OCI-LY3 (cell line): ENCODE results near the gene TIMM8A.

Experiments used
- H2AFZ ChIP-seq: fragments of 200-600, 300-600 bp; shearing (Covaris generic); 2 replicates; pipeline ENCODE4 v1.6.0; 2014; ENCODE audit warnings: antibody characterized with exemption, low read depth, low read length
- H3K27ac ChIP-seq: fragments of 200-600, 300-600 bp; sonication (generic); 2 replicates; pipeline ENCODE4 v1.5.1; 2014; ENCODE audit warnings: mild to moderate bottlenecking, low read length, moderate library complexity, mixed read lengths
- H3K27me3 ChIP-seq: fragments of 200-600, 300-600 bp; sonication (generic); 2 replicates; pipeline ENCODE4 v1.6.1; 2014; ENCODE audit warnings: low read depth, low read length, mixed read lengths
- H3K36me3 ChIP-seq: fragments of 200-600, 300-600 bp; sonication (generic); replicated peaks from 2 replicates; pipeline ENCODE3; 2014; ENCODE audit warnings: low read depth, low read length, mixed read lengths
- H3K4me1 ChIP-seq: fragments of 300-600, 200-600 bp; sonication (generic); 2 replicates; pipeline ENCODE4 v1.6.1; 2014; ENCODE audit warnings: low read length, mixed read lengths
- H3K4me2 ChIP-seq: fragments of 200-600, 300-600 bp; sonication (generic); 2 replicates; pipeline ENCODE4 v1.6.1; 2014; ENCODE audit warnings: low read length, mixed read lengths
- H3K4me3 ChIP-seq: fragments of 300-600, 200-600 bp; sonication (generic); 2 replicates; pipeline ENCODE4 v1.5.1; 2014; ENCODE audit warnings: antibody characterized with exemption, mild to moderate bottlenecking, low read length, moderate library complexity
- H3K79me2 ChIP-seq: fragments of 300-600, 200-600 bp; shearing (Covaris generic); 2 replicates; pipeline ENCODE4 v1.6.1; 2014; ENCODE audit warnings: mild to moderate bottlenecking, low read length, mixed read lengths
- H3K9ac ChIP-seq: fragments of 300-600, 200-600 bp; shearing (Covaris generic); 2 replicates; pipeline ENCODE4 v1.6.0; 2014; ENCODE audit warnings: mild to moderate bottlenecking, low read length, moderate library complexity
- H3K9me3 ChIP-seq: fragments of 200-600, 300-600 bp; shearing (Covaris generic); 2 replicates; pipeline ENCODE4 v1.6.1; 2014; ENCODE audit warnings: low read length, mixed read lengths; ENCODE audit not compliant: insufficient read depth
- H4K20me1 ChIP-seq: fragments of 200-600, 300-600 bp; sonication (generic); 2 replicates; pipeline ENCODE4 v1.6.1; 2016; ENCODE audit warnings: low read length, mixed read lengths; ENCODE audit not compliant: insufficient read depth
- EZH2phosphoT487 ChIP-seq: fragments of 200-600 bp; shearing (Covaris generic); IDR thresholded peaks from 2 replicates; pipeline ENCODE4 v1.6.1; 2018; ENCODE audit warnings: antibody characterized with exemption, mixed run types, low read depth
- TF ChIP-seq, protein P1 (sequence below): fragments of 200-600, 300-600 bp; sonication (generic); IDR thresholded peaks from 2 replicates; pipeline ENCODE4 v1.5.1; 2014; ENCODE audit warnings: antibody characterized with exemption, low read length, low read depth

The TIMM8A gene

DNA sequence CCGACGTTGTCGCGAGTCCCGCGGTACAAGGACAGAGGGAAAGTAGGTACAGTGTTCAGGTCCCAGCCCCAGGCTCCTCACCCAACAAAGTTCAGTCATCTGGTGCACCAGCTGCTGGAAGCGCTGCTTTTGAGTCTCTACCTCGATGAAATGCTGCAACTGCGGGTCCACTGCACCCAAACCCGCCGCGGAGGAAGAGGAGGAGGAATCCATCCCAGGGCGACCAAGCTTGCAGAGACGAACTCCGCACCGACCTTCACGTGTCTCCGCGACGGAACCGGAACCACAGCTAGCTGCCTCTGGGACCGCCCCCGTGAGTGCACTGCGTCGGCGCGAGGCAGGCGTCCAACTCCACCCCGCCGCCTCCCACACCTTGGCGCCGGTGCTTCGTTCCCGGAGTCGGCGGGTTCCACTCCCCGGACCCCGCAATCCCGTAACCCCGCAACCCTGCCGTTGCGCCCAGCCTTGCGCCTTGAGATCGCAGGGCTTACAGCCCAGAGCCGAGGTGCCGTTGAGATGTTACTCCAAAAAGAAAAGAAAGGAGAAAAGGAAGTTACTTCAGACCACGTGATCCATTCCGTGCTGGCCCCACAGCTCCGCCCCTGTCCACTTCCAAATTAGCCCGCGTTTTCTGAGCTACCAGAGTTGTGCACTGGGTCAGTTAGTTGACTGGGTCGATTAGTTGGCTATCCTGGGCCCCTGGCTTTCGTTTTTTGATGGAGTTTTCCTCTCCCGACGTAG, at the start of gene TIMM8A:
Gene TIMM8A (minus strand): TSS at position 291 of the 741 bp plus-strand sequence. CDS start 78 bp downstream, at position 213.
- H3K79me2 ChIP-seq = peaks cover 50% of the 10 kb centered on the region
- H3K27me3 ChIP-seq = no peaks in the 10 kb centered on the region
- H3K4me3 ChIP-seq = peak within 1 kb of the TSS; percentile 98
- H3K9me3 ChIP-seq = no peaks in the 10 kb centered on the region
- peaks cover 14% of the 10 kb centered on the region for H3K4me1 ChIP-seq
- TF ChIP-seq, protein P1, sequence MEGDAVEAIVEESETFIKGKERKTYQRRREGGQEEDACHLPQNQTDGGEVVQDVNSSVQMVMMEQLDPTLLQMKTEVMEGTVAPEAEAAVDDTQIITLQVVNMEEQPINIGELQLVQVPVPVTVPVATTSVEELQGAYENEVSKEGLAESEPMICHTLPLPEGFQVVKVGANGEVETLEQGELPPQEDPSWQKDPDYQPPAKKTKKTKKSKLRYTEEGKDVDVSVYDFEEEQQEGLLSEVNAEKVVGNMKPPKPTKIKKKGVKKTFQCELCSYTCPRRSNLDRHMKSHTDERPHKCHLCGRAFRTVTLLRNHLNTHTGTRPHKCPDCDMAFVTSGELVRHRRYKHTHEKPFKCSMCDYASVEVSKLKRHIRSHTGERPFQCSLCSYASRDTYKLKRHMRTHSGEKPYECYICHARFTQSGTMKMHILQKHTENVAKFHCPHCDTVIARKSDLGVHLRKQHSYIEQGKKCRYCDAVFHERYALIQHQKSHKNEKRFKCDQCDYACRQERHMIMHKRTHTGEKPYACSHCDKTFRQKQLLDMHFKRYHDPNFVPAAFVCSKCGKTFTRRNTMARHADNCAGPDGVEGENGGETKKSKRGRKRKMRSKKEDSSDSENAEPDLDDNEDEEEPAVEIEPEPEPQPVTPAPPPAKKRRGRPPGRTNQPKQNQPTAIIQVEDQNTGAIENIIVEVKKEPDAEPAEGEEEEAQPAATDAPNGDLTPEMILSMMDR = no peak
- no peak for TF ChIP-seq EZH2phosphoT487
- H4K20me1 ChIP-seq = no peaks in the 10 kb centered on the region
- H2AFZ ChIP-seq = peak within 1 kb of the TSS; percentile 98
- peak within 1 kb of the TSS; percentile 74 for H3K4me2 ChIP-seq
- H3K27ac ChIP-seq = peak within 1 kb of the TSS; percentile 75
- peaks cover 15% of the 10 kb centered on the region for H3K36me3 ChIP-seq
- peak within 1 kb of the TSS; percentile 91 for H3K9ac ChIP-seq

DNA sequence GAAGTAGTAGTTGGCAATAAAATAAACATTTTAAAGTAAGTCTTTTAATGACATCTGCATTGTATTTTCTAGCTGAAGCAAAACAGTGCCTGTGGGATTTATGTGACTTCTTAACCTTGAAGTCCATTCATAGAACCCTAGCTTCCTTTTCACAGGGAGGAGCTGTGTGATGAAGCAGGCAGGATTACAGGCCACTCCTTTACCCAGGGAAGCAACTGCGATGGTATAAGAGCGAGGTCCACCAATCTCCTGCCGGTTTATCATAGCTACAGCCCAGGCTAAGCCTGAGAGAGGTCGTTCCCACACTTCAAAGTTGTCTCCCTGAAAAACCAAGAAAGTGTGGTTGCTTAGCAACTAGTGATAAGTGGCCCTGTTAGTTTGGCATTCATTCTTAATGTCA, 49.2 kb upstream of the TIMM8A start:
- no peak for TF ChIP-seq EZH2phosphoT487
- TF ChIP-seq, protein P1 = no peak
- Histone ChIP-seq H3K27me3 (no peaks in the 10 kb centered on the region), H2AFZ (no peak overlapping the region), H3K9me3 (no peaks in the 10 kb centered on the region), H3K4me3 (no peak overlapping the region), H3K36me3 (peaks cover 19% of the 10 kb centered on the region), H3K27ac (no peak overlapping the region), H4K20me1 (no peaks in the 10 kb centered on the region), H3K4me1 (peaks cover 11% of the 10 kb centered on the region), H3K4me2 (no peak overlapping the region), H3K9ac (no peak overlapping the region), H3K79me2 (peaks cover 12% of the 10 kb centered on the region)

- H3K9me3 ChIP-seq = no peaks in the 10 kb centered on the region
- H4K20me1 ChIP-seq = no peaks in the 10 kb centered on the region
- no peak overlapping the region for H3K4me3 ChIP-seq
- H3K27ac ChIP-seq = no peak overlapping the region
- H2AFZ ChIP-seq = no peak overlapping the region
- H3K36me3 ChIP-seq = peaks cover 33% of the 10 kb centered on the region
- peaks cover 32% of the 10 kb centered on the region for H3K79me2 ChIP-seq
- H3K9ac ChIP-seq = no peak overlapping the region
- peaks cover 20% of the 10 kb centered on the region for H3K4me1 ChIP-seq
- TF ChIP-seq, protein P1 = no peak
- H3K27me3 ChIP-seq = no peaks in the 10 kb centered on the region
- no peak overlapping the region for H3K4me2 ChIP-seq
Observed at GRCh38 chrX:101395789-101396188, 47.2 kb upstream of the TIMM8A start.

DNA sequence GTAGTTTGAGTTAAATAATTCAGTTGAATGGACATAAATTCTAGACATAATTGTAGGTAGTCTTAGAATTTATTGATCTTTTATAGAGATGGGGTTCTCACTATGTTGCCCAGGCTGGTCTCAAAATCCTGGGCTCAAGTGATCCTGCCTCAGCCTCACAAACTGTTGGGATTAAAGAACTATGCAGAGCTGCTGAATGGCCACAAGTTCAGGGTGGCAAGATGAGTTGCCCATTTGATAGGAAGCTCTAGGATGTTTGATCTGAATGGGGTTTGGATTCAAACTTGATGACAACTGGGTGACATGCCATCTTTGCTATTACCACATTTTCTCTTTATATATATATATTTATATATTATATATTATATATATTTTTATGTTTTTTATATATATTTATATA, 45.8 kb upstream of the TIMM8A start:
- Histone ChIP-seq H3K9me3 (no peaks in the 10 kb centered on the region), H3K4me2 (no peak overlapping the region), H4K20me1 (no peaks in the 10 kb centered on the region), H3K27ac (no peak overlapping the region), H2AFZ (no peak overlapping the region), H3K36me3 (peaks cover 30% of the 10 kb centered on the region), H3K4me3 (no peak overlapping the region), H3K27me3 (no peaks in the 10 kb centered on the region), H3K79me2 (peaks cover 32% of the 10 kb centered on the region), H3K4me1 (peaks cover 26% of the 10 kb centered on the region), H3K9ac (no peak overlapping the region)
- TF ChIP-seq, protein P1 = no peak
- TF ChIP-seq EZH2phosphoT487 = no peak
